ENCODE measurements around the gene TRPV3. TPM values are rescaled to one million over a fixed set of nuclear protein-coding genes. Genes with fewer than 3 reads are reported as not detected.

Gene TRPV3
- 1 to 10 TPM; 6.5 to 9.7 TPM for total RNA-seq

DNA sequence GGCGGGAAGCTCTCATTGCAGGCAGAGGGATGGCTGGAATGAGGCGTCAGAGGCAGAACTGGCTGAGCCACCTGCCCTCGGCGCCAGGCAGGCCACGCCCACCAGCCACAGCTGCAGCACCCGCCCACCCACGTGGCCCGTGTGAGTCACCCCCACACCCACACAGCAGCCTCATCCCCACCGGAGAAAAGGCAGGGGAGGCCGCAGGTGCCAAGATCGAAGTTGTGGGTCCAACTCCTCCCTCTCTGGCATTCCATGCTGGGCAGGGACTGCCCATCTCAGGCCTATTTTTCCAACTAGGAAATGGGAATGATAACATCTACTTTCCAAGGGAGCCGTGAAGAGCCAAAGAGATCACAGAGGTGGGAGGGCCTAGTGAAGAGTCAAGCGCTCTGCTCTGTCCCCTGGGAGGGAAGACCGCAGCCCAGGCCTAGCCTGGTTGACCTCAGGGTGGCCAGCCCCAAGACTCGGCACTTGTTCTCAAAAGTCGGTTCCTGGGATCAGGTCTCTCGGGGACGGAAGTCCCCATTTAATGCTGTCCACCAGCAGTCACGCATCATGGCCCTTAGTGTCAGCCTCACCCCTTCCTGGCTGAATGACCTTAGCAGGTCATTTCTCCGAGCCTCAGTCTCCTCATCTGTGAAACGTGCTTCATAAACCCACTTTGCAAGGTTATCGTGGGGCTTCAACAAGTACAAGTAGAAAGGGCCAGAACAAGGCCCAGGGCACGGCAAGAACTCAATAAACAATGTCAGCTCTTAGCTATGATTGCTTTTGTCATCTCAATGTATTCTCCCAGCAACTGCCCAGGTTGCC is at the start of gene TRPV3:
Gene TRPV3 (minus strand): TSS at position 45 of the 816 bp plus-strand sequence. CDS start 2,962 bp downstream, outside the sequence.
- Mint-ChIP-seq H3K27ac (no peak within 1 kb of the TSS), H3K4me1 (ENCODE audit: low read depth in 2 of 2) (peaks cover 5 to 16% of the 10 kb centered on the region in 2 donors), H3K4me3 (no peak within 1 kb of the TSS), H3K36me3 (no peaks in the 10 kb centered on the region), H3K9me3 (no peaks in the 10 kb centered on the region), H3K27me3 (peaks cover 5 to 8% of the 10 kb centered on the region in 2 donors)
- peak; percentile 58 to 65 for ATAC-seq
- peak; percentile 59 for DNase-seq (ENCODE audit: low spot score)

DNA sequence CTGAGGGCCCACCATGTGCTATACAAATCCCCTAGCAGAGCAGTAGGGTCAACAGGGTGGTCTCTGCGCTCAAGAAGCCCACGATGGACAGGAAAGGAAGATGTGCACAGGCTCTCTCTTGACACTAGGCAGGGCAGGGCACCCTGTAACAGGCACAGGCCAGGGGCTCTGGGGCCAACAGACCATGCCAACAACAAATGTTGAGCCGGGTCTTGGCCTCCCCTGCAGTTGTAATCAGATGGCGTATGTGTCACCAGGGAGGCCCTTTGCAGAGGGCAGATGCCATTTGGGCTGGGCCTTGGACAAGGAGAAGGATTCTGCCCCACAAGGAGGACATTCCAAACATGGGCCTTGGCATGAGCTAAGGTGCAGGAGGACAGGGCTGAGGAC is 46.3 kb upstream of the TRPV3 start:
- H3K27ac Mint-ChIP-seq, result no peak overlapping the region

DNA sequence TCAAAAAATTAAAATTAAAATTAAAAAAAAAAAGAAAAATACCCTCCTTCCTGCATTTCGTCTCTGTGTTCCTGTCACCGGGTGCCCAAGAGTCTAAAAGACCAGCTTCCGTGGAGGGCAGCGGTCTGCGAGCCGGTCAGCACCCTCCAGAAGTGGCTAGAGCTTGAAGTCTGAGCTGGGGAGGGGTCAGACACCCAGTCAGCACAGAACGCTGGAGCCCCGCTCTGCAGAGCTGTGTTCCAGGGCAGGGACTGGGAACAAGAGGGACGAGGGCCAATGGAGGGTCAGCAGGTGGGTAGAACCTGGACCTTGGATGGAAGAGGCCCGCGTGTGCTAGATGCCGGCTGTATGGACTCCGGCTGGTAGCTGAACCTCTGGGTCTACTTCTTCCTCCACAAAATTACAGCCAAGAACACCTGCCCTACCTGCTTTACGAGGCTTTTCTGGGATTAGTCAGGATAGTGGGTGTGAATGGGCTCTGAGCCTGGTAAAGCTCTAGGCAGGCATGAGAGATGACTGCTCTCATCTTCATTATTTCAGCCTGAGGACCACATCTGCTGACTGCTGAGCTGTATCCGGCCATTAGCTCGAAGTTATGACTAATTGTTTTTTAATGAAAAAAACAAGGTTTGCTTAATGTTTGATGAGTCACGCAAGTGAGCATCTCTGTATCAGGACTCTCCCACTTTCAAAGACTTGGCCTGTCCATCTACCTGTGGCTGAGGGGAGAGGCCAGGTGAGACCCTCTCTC is 45.7 kb upstream of the TRPV3 start:
- no peak for ATAC-seq

More for the DNA sequence above, 46.3 kb upstream of the TRPV3 start:
- Mint-ChIP-seq H3K27me3 (no peaks in the 10 kb centered on the region), H3K4me3 (no peak overlapping the region), H3K36me3 (peaks cover 4% of the 10 kb centered on the region), H3K4me1 (ENCODE audit: low read depth in 2 of 2) (peaks cover 0 to 14% of the 10 kb centered on the region in 2 donors), H3K9me3 (no peaks in the 10 kb centered on the region)
- peak; percentile 10 for DNase-seq (ENCODE audit: low spot score)
- no peak for ATAC-seq

DNA sequence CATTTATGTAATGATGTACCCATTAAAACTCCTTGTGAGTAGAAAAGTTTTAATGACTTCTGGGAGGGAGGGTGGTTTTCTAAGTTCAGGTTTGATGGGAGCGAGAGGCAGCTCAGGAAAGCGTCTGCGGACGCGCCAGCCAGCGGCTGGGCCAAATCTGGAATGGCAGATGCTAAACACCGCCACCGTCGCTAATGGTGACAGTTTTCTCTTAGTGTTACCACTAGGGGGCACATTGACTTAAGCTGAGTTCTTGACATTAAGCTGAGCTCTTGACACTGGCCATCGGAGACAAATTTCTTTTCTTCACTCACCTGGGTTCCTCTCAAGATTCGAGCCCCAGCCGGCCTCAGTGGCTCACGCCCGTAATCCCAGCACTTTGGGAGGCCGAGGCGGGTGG is 44.9 kb upstream of the TRPV3 start:
- ATAC-seq, result no peak
- no peak for DNase-seq (ENCODE audit: low spot score)

More for the DNA sequence above, 45.7 kb upstream of the TRPV3 start:
- Mint-ChIP-seq H3K27ac (no peak overlapping the region), H3K27me3 (no peaks in the 10 kb centered on the region), H3K9me3 (no peaks in the 10 kb centered on the region), H3K36me3 (peaks cover 2% of the 10 kb centered on the region), H3K4me3 (no peak overlapping the region), H3K4me1 (ENCODE audit: low read depth in 2 of 2) (peaks cover 0 to 12% of the 10 kb centered on the region in 2 donors)
- no peak for DNase-seq (ENCODE audit: low spot score)

DNA sequence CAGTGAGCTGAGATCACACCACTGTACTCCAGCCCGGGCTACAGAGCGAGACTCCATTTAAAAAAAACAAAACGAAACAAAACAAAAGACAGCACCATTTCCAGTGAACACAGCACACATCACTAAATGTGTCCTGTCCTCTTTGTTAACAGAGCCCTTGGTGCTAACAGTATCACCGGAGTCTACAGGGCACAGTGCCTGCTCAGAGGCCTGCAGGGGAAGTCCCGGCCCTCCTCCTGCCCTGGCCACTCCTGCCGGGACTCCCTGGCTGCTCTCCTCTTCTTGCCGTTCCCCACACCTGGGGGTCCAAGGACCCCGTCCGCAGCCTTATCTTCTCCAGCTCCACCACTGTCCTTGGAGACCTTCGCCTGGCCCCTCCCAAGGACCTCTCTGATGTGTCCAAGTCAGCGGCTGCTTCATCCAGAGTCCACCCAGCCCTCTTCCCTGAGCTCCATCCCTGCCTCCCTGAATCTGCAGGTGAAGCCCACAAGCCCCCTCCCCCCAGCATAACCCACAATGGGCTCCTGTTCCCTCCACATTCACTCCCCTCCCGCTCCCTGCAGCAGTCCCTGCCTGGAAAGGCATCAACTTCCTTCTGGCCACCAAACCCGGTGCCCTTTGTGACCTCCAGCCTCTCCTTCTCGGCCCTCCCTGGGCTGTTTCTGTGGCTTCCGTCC is 43.1 kb upstream of the TRPV3 start:
- Mint-ChIP-seq H3K27ac (peak overlapping the region in 1 of 2 donors; percentile 78), H3K27me3 (no peaks in the 10 kb centered on the region), H3K4me3 (no peak overlapping the region), H3K4me1 (ENCODE audit: low read depth in 2 of 2) (peaks cover 0 to 10% of the 10 kb centered on the region in 2 donors), H3K9me3 (no peaks in the 10 kb centered on the region), H3K36me3 (no peaks in the 10 kb centered on the region)
- no peak for DNase-seq (ENCODE audit: low spot score)
- peak in 1 of 2 donors; percentile 7 for ATAC-seq

More for the DNA sequence above, 44.9 kb upstream of the TRPV3 start:
- no peak overlapping the region for H3K27ac Mint-ChIP-seq
- H3K4me3 Mint-ChIP-seq, result no peak overlapping the region
- H3K36me3 Mint-ChIP-seq, result no peaks in the 10 kb centered on the region
- H3K27me3 Mint-ChIP-seq, result no peaks in the 10 kb centered on the region
- H3K4me1 Mint-ChIP-seq (ENCODE audit: low read depth in 2 of 2), result peaks cover 0 to 10% of the 10 kb centered on the region in 2 donors
- H3K9me3 Mint-ChIP-seq, result no peaks in the 10 kb centered on the region

DNA sequence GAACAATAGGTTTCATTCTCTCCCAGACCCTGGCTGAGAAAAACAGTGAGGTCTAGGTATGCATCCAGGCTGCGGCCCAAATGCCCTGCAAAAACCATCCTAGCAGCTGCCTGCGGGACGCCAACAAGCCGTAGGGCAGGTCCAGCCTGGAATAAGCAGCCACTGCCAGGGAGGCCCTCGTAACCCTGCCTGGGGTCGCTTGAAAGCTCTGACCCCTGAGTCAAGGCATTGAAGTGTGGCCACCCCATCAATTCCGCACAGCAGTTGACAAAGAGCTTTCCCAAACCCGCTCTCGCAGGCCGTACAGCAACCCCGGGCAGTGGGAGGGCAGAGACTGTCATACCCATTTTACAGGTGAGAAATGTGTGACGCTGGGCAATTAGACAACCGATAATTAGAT is 40.5 kb upstream of the TRPV3 start:
- no peaks in the 10 kb centered on the region for H3K36me3 Mint-ChIP-seq
- DNase-seq (ENCODE audit: low spot score) (peak; percentile 35), ATAC-seq (no peak)
- peaks cover 0 to 5% of the 10 kb centered on the region in 2 donors for H3K4me1 Mint-ChIP-seq (ENCODE audit: low read depth in 2 of 2)
- H3K27me3 Mint-ChIP-seq, result no peaks in the 10 kb centered on the region
- H3K9me3 Mint-ChIP-seq, result no peaks in the 10 kb centered on the region
- no peak overlapping the region for H3K27ac Mint-ChIP-seq
- H3K4me3 Mint-ChIP-seq, result no peak overlapping the region

DNA sequence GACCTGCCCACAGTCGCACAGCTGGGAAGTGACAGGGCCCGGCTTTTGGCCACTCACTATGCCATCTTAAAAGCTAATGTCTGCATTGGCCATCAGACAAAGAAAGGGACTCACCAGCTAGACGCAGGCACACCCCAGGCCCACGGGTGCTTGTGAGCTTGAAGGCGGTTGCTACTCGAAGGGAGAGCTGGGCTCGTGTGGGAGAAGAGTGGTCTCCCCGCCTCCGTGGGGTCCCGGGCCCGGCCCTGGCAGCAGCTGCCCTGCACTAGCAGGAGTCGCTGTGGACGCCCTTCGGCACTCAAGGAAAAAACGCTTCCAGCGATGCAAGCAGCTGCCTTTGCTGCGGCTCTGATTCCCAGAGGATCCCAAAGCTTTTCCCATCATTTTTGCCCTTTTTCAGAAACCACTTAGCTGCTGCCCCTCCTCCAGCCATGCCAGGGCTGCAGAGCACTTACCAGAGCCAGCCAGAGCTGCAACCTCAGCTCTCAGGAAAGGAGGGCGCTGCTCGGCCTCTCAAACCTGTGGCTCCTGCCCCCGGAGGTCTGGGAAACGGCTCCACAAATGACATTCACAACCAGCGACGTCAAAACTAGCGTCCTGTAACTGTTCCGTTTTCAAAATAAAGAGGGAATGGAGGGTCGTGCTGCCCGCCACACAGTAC is 39.3 kb upstream of the TRPV3 start:
- H3K36me3 Mint-ChIP-seq, result no peaks in the 10 kb centered on the region
- no peak overlapping the region for H3K27ac Mint-ChIP-seq
- no peaks in the 10 kb centered on the region for H3K27me3 Mint-ChIP-seq
- H3K9me3 Mint-ChIP-seq, result no peaks in the 10 kb centered on the region
- DNase-seq (ENCODE audit: low spot score), result peak; percentile 35
- no peak for ATAC-seq
- H3K4me1 Mint-ChIP-seq (ENCODE audit: low read depth in 2 of 2), result peaks cover 0 to 5% of the 10 kb centered on the region in 2 donors
- H3K4me3 Mint-ChIP-seq, result no peak overlapping the region

DNA sequence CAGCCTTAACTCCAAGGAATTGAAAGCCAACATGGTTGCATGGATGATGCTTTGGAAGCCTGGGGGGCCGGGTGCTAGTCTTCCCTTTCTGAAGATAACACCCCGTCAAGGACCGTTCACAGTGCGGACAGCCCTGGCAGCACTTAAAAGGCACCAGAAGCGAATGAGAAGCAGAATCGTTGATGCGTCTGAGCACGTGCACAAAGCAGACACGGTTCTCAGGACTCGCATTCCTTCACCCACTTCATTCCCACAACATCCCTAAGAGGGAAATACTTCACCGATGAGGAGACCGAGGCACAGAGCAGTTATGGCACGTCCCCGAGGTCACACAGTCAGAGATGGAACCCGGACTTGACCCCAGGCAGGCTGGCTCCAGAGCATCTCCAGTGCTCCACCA is 37.4 kb upstream of the TRPV3 start:
- DNase-seq (ENCODE audit: low spot score), result peak; percentile 3
- H3K4me1 Mint-ChIP-seq (ENCODE audit: low read depth in 2 of 2), result peaks cover 0 to 2% of the 10 kb centered on the region in 2 donors
- ATAC-seq, result no peak
- H3K27ac Mint-ChIP-seq, result no peak overlapping the region
- no peaks in the 10 kb centered on the region for H3K9me3 Mint-ChIP-seq
- no peaks in the 10 kb centered on the region for H3K36me3 Mint-ChIP-seq
- no peaks in the 10 kb centered on the region for H3K27me3 Mint-ChIP-seq
- no peak overlapping the region for H3K4me3 Mint-ChIP-seq

DNA sequence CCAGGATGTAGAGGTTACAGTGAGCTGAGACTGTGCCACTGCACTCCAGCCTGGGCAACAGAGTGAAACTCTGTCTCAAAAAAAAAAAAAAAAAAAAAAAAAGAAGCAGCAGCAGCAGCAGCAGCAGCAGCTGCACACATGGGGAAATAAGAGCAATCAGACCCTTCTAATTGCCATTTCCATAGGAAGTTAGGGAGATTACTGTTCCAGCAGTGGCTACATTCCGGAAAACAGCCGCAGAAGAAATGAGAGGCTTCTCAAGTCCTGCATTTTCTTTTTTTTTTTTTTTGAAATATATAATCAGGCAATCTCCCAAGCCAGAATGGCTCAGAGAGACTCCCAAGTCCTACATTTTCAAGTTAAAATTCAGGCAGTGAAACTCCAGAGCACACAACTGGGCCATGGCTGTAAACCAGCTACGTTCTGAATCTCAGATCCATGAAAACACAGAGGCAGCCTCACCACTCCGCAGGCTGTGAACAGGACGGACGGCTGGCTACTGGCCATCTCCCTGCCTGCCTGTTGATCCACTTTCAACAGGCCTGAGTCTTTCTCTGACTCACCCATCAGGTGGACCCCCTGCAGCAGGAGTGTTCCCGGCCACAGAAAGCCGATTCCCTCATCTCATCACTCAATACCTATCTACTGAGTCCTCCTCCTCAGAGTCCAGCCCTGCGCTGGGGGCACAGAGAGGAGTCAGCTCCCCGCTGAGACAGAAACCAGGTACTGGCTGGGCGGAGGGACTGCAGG is 36.6 kb upstream of the TRPV3 start:
- Mint-ChIP-seq H3K9me3 (no peaks in the 10 kb centered on the region), H3K4me1 (ENCODE audit: low read depth in 2 of 2) (peaks cover 0 to 7% of the 10 kb centered on the region in 2 donors), H3K4me3 (no peak overlapping the region), H3K36me3 (no peaks in the 10 kb centered on the region), H3K27me3 (no peaks in the 10 kb centered on the region), H3K27ac (no peak overlapping the region)
- DNase-seq (ENCODE audit: low spot score) (no peak), ATAC-seq (no peak)

DNA sequence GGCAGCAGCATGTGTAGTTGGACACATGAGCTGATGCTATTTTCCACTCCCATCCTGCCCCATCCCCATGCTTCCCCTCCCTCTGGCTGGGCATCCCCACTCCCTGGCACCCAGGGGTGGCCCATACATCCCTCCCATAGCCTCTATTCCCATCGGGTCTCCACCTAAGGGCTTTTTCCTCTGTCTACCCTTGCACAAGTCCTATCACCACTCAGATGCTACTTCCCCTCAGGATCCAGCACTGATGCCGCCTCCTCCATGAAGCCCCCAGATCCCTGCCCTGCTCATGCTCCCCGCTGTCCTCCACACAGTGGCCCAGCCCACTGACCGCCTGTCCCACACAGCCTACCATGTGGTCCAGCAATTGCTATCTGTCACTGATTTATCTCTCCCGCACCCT is 35.8 kb upstream of the TRPV3 start:
- H3K27ac Mint-ChIP-seq, result no peak overlapping the region
- ATAC-seq, result no peak
- no peaks in the 10 kb centered on the region for H3K27me3 Mint-ChIP-seq
- no peaks in the 10 kb centered on the region for H3K9me3 Mint-ChIP-seq
- no peak for DNase-seq (ENCODE audit: low spot score)
- H3K36me3 Mint-ChIP-seq, result no peaks in the 10 kb centered on the region
- H3K4me3 Mint-ChIP-seq, result no peak overlapping the region
- H3K4me1 Mint-ChIP-seq (ENCODE audit: low read depth in 2 of 2), result peaks cover 0 to 7% of the 10 kb centered on the region in 2 donors

DNA sequence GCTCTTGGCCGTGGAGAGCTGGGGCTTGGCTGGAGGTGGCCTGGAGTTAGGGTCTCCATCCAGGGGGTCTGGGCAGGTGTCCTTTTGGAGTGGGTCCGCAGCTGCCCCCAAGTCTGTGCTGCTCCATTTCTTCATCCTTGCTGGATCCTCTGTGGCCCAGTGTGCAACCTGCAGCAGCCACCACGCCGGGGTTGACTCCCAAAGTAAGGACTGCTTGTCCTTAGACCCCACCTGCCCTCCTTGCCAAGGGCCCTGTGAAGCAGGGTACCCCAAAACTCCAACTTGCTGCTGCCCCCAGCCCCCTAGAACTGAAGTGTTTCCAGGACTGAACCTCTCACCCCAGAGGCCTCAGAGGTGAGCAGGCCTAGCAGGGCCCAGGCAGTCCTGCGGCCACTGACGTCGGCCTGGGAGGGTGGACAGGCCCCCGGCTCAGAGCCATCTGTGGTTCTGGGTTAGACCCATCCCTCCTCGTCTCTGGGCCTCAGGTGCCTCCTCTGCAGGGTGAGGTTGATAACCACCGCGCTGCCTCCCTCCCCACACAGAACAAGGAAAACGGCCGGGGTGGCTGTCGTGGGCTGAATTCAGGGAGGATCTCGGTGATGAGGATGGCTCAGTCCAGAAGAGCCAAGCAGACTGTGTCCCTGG is 34.7 kb upstream of the TRPV3 start:
- Mint-ChIP-seq H3K4me3 (no peak overlapping the region), H3K27me3 (no peaks in the 10 kb centered on the region), H3K9me3 (no peaks in the 10 kb centered on the region), H3K27ac (no peak overlapping the region), H3K36me3 (no peaks in the 10 kb centered on the region), H3K4me1 (ENCODE audit: low read depth in 2 of 2) (peaks cover 0 to 7% of the 10 kb centered on the region in 2 donors)
- ATAC-seq (no peak), DNase-seq (ENCODE audit: low spot score) (no peak)

DNA sequence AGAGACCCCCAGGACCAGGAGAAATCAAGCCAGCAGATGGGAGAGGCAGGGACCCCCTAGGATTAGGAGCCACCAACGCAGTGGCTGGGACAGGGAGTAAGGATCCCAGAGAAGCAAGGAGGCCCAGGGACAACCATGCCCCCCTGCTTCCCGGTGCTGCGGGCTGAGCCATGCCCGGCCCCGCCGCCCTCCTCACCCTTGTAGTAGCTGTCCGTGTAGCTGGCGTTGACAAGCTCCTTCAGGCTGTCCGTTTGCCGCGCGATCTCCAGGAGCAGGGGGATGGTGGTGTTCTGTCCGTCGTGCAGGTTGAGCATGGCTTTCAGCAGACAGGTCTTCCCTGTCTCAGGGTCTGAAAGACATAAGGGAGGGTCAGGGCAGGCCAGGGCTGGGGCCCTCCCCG is 33.2 kb upstream of the TRPV3 start:
- peaks cover 0 to 7% of the 10 kb centered on the region in 2 donors for H3K4me1 Mint-ChIP-seq (ENCODE audit: low read depth in 2 of 2)
- H3K27ac Mint-ChIP-seq, result no peak overlapping the region

More for the DNA sequence above, 33.2 kb upstream of the TRPV3 start:
- H3K4me3 Mint-ChIP-seq, result no peak overlapping the region
- no peaks in the 10 kb centered on the region for H3K27me3 Mint-ChIP-seq
- ATAC-seq (no peak), DNase-seq (ENCODE audit: low spot score) (no peak)
- no peaks in the 10 kb centered on the region for H3K9me3 Mint-ChIP-seq
- no peaks in the 10 kb centered on the region for H3K36me3 Mint-ChIP-seq
